Esophagus muscularis mucosa (tissue), 4 donors: Measurements from ENCODE around the gene IRS2.

Source experiments
- CTCF ChIP-seq, 3 experiments: fragments of 200-600 bp in 2 of 3; fragments of 450-650 bp in 1 of 3; sonication (generic) in 2 of 3; IDR thresholded peaks; one replicate each; pipeline ENCODE4 v1.5.1; 2017 to 2019; ENCODE audit warnings: antibody characterized with exemption in 3 of 3, mild to moderate bottlenecking in 2 of 3, moderate library complexity in 1 of 3
- EP300 ChIP-seq: sonication (generic); formaldehyde crosslinking; IDR thresholded peaks from one replicate; pipeline ENCODE4 v1.6.1; 2017; ENCODE audit warnings: antibody characterized with exemption
- POLR2A ChIP-seq: fragments of 450-650 bp; IDR thresholded peaks from one replicate; pipeline ENCODE4 v1.6.1; 2017; ENCODE audit warnings: antibody characterized with exemption, moderate library complexity, mild to moderate bottlenecking, low read depth
- POLR2AphosphoS5 ChIP-seq, 2 donors: sonication (generic); formaldehyde crosslinking; IDR thresholded peaks; one replicate each; pipeline ENCODE4 v1.6.1; 2017; ENCODE audit warnings: antibody characterized with exemption in 2 of 2

- TF ChIP-seq POLR2A (no peak), EP300 (no peak), CTCF (IDR thresholded peaks at IDR 0.05) (no peak), POLR2AphosphoS5 (IDR thresholded peaks at IDR 0.05) (no peak)
Measured at GRCh38 chr13:109737606-109738005, 48.8 kb downstream of the IRS2 start.
